BLaER1 (cell line): ENCODE measurements around the gene PLXNA3.

Source experiments
- H3K27ac ChIP-seq: shearing (Covaris generic); formaldehyde crosslinking; 2 replicates; pipeline ENCODE4 v1.8.1; 2022
- H3K27me3 ChIP-seq: shearing (Covaris generic); formaldehyde crosslinking; 2 replicates; pipeline ENCODE4 v1.8.1; 2022
- H3K36me3 ChIP-seq: shearing (Covaris generic); formaldehyde crosslinking; 2 replicates; pipeline ENCODE4 v1.8.1; 2022
- H3K4me1 ChIP-seq: shearing (Covaris generic); formaldehyde crosslinking; 2 replicates; pipeline ENCODE4 v1.8.1; 2022
- H3K4me2 ChIP-seq: shearing (Covaris generic); formaldehyde crosslinking; 2 replicates; pipeline ENCODE4 v1.8.1; 2022
- H3K4me3 ChIP-seq: shearing (Covaris generic); formaldehyde crosslinking; 2 replicates; pipeline ENCODE4 v1.8.1; 2022
- H3K9ac ChIP-seq: shearing (Covaris generic); formaldehyde crosslinking; 2 replicates; pipeline ENCODE4 v1.8.1; 2022
- H3K9me3 ChIP-seq: shearing (Covaris generic); formaldehyde crosslinking; 2 replicates; pipeline ENCODE4 v1.8.1; 2022
- H4K20me1 ChIP-seq: shearing (Covaris generic); formaldehyde crosslinking; 2 replicates; pipeline ENCODE4 v1.8.1; 2022
- Cebpa-rat ChIP-seq: shearing (Covaris generic); IDR thresholded peaks from 2 replicates; pipeline ENCODE4 v1.8.1; 2022

The PLXNA3 gene

GRCh38 chrX:154515966-154516655 lies 58.0 kb downstream of the PLXNA3 start, which contains the start of gene FAM3A:
Gene FAM3A, minus strand, starts transcription at chrX:154516232. Its CDS starts 460 bp downstream, at chrX:154515772.
- Histone ChIP-seq H3K4me1 (peaks cover 43% of the 10 kb centered on the region), H3K4me3 (peak within 1 kb of the TSS; percentile 76), H3K36me3 (peaks cover 9% of the 10 kb centered on the region; the same call in 1 of the 2 replicates), H4K20me1 (no peaks in the 10 kb centered on the region), H3K4me2 (peak within 1 kb of the TSS; percentile 80), H3K9me3 (0 out of 2 replicates have a peak, but pooled peaks cover 18% of the 10 kb centered on the region), H3K27ac (peak within 1 kb of the TSS; percentile 90), H3K9ac (peak within 1 kb of the TSS; percentile 90), H3K27me3 (peaks cover 35% of the 10 kb centered on the region)
- TF ChIP-seq Cebpa-rat = no peak

- Histone ChIP-seq H3K4me3 (peak overlapping the region; percentile 76), H3K27me3 (peaks cover 30% of the 10 kb centered on the region), H3K4me2 (peak overlapping the region; percentile 80), H3K9me3 (0 out of 2 replicates have a peak, but pooled peaks cover 18% of the 10 kb centered on the region), H3K4me1 (peaks cover 38% of the 10 kb centered on the region), H3K9ac (peak overlapping the region; percentile 67), H4K20me1 (no peaks in the 10 kb centered on the region), H3K36me3 (peaks cover 8% of the 10 kb centered on the region; the same call in 1 of the 2 replicates), H3K27ac (peak overlapping the region; percentile 71)
- TF ChIP-seq Cebpa-rat = no peak
These were observed 58.6 kb downstream of the PLXNA3 start for GRCh38 chrX:154516656-154517100.

GRCh38 chrX:154517101-154517781 lies 59.2 kb downstream of the PLXNA3 start:
- no peak for TF ChIP-seq Cebpa-rat
- Histone ChIP-seq H3K27ac (no peak overlapping the region), H3K36me3 (peaks cover 6% of the 10 kb centered on the region; the same call in 1 of the 2 replicates), H3K4me3 (no peak overlapping the region; the same call in 1 of the 2 replicates), H3K27me3 (peaks cover 29% of the 10 kb centered on the region), H3K4me2 (peak overlapping the region; percentile 80), H3K4me1 (peaks cover 32% of the 10 kb centered on the region), H3K9ac (no peak overlapping the region), H4K20me1 (no peaks in the 10 kb centered on the region), H3K9me3 (0 out of 2 replicates have a peak, but pooled peaks cover 18% of the 10 kb centered on the region)

- H3K27ac ChIP-seq = no peak overlapping the region
- H3K9me3 ChIP-seq = 0 out of 2 replicates have a peak, but pooled peaks cover 18% of the 10 kb centered on the region
- peaks cover 15% of the 10 kb centered on the region for H3K4me1 ChIP-seq
- H3K4me2 ChIP-seq = no peak overlapping the region
- H3K27me3 ChIP-seq = peaks cover 42% of the 10 kb centered on the region; the same call in 1 of the 2 replicates
- H3K9ac ChIP-seq = no peak overlapping the region
- H3K36me3 ChIP-seq = no peaks in the 10 kb centered on the region
- no peak for TF ChIP-seq Cebpa-rat
- no peak overlapping the region for H3K4me3 ChIP-seq
- H4K20me1 ChIP-seq = no peaks in the 10 kb centered on the region
These were observed 61.3 kb downstream of the PLXNA3 start for GRCh38 chrX:154519389-154519788.

GRCh38 chrX:154525606-154526490 lies 67.8 kb downstream of the PLXNA3 start:
- Histone ChIP-seq H3K4me1 (peaks cover 13% of the 10 kb centered on the region), H3K9ac (no peak overlapping the region), H3K9me3 (no peaks in the 10 kb centered on the region), H3K4me3 (no peak overlapping the region), H3K27me3 (peaks cover 67% of the 10 kb centered on the region), H3K4me2 (no peak overlapping the region), H3K27ac (no peak overlapping the region), H4K20me1 (peaks cover 9% of the 10 kb centered on the region; the same call in 1 of the 2 replicates), H3K36me3 (no peaks in the 10 kb centered on the region)
- peak; percentile 72 for TF ChIP-seq Cebpa-rat

GRCh38 chrX:154526901-154527675 lies 69.0 kb downstream of the PLXNA3 start:
- peak overlapping the region; percentile 53; the same call in 1 of the 2 replicates for H3K9ac ChIP-seq
- peaks cover under 1% of the 10 kb centered on the region; the same call in 1 of the 2 replicates for H3K36me3 ChIP-seq
- peak overlapping the region; percentile 43 for H3K4me2 ChIP-seq
- TF ChIP-seq Cebpa-rat = no peak
- no peaks in the 10 kb centered on the region for H3K9me3 ChIP-seq
- H3K27ac ChIP-seq = peak overlapping the region; percentile 41; the same call in 1 of the 2 replicates
- no peak overlapping the region for H3K4me3 ChIP-seq
- H3K4me1 ChIP-seq = peaks cover 13% of the 10 kb centered on the region
- peaks cover 68% of the 10 kb centered on the region for H3K27me3 ChIP-seq
- H4K20me1 ChIP-seq = peaks cover 13% of the 10 kb centered on the region; the same call in 1 of the 2 replicates
